GM12873 (cell line): ENCODE results near the gene FJX1.

Experiments used
- TF ChIP-seq, protein P1 (sequence below): IDR thresholded peaks from 2 replicates; pipeline ENCODE4 v1.5.1; 2012; ENCODE audit warnings: low read depth, mild to moderate bottlenecking, moderate library complexity, low read length, control low read depth; ENCODE audit not compliant: insufficient read depth; ENCODE audit errors: missing control alignments

FJX1 gene

GRCh38 chr11:35650006-35650405 lies 31.7 kb downstream of the FJX1 start:
- TF ChIP-seq, protein P1, sequence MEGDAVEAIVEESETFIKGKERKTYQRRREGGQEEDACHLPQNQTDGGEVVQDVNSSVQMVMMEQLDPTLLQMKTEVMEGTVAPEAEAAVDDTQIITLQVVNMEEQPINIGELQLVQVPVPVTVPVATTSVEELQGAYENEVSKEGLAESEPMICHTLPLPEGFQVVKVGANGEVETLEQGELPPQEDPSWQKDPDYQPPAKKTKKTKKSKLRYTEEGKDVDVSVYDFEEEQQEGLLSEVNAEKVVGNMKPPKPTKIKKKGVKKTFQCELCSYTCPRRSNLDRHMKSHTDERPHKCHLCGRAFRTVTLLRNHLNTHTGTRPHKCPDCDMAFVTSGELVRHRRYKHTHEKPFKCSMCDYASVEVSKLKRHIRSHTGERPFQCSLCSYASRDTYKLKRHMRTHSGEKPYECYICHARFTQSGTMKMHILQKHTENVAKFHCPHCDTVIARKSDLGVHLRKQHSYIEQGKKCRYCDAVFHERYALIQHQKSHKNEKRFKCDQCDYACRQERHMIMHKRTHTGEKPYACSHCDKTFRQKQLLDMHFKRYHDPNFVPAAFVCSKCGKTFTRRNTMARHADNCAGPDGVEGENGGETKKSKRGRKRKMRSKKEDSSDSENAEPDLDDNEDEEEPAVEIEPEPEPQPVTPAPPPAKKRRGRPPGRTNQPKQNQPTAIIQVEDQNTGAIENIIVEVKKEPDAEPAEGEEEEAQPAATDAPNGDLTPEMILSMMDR, result no peak

- TF ChIP-seq, protein P1, result no peak
Observed at GRCh38 chr11:35650467-35650866, 32.2 kb downstream of the FJX1 start.

DNA sequence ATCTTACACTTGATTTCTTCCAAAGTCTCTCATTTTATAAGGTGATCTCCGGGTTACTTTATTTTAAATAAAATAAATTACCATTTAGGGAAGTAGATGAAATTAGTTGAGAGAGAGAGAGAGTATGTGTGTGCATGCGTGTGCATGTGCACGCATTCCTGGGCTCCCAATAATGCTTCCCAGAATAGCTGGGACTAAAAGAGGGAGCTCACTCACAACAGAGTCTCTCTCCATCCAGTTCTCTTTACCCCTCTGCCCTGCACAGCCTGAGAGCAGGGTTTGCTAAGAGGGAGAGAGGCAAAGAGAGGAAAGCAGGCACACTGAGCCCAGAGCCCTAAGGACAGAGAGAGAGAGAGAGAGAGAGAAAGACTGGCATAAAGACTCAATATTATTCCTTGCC lies 33.0 kb downstream of the FJX1 start:
- TF ChIP-seq, protein P1, result no peak

DNA sequence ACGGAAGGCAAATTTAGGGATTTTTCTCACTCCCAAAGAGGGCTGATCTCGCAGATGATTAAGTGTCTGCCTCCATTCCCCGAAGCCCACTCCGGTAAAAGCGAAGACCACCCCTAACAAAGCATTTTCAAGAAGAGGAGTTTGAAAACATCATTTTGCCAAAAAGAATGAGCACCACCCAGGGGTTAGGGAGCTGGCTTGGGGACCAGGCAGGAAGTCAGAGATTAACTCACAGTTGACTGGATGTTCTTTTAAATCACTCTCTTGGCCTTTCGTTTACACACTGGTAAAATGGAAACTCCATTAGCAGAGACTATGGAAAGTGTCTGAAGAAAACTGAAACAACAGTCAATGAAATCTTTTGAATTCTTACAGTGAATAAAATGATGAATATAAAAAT lies 36.5 kb downstream of the FJX1 start:
- TF ChIP-seq, protein P1, result no peak

DNA sequence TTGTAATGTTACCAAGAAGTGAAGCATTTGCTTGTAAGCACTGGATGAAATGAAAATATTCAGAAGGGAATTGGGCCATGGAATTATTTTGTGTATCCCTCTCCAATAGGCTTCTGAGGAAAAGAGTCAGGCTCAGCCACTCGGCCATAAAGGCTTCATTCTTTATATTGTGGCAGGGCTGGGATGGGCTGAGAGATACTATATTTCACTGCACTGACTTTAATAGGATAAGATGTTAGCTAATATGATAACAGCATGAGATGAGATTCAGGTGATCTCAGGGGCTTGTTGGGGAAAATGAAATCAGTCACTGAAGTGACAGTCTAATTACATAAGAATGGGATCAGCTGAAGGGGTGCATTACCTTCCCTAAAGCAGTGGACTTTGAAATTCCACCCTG lies 37.0 kb downstream of the FJX1 start:
- TF ChIP-seq, protein P1, result no peak

GRCh38 chr11:35655856-35656255 lies 37.6 kb downstream of the FJX1 start:
- TF ChIP-seq, protein P1, result no peak

DNA sequence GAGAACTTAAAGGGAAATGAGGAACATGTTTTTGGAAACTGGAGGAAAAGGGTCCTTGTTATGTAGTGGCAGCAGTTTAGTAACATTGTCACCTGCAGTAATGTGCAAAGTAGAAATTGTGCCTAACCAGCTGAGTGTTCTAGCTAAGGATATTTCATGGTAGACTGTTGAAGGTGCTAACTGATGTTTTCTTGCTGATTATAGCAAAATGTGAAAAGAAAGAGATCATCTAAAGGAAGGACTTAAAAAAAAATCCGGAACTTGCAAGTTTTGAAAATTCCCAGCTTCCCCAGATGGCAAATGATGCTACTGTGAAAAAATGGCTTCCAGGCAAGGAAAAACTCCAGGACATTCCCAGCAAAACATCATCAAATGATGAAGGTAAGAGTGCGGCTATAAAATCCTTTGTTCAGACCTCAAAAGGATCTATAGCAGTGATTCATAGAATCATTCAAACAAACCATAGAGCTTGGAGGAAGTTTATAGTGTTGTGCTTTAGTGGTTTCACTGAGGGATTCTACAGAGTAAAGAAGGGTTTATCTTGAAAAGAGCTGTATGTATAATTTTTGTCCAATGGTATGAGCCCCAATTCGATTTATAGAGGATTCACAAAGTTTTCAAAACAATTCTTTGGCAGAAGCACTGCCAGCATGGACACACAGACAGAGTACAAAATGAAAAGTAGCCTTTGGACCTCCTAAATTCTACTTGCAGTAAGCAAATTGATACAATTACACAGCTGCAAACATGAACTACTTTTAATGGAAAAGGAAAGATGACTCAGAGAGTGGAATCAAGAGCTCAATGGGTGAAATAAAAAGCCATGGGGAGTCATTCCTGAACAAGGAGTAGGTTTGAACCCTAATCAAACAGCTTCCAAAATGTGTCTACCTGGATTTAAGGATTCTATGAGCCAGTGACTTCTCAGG lies 40.0 kb downstream of the FJX1 start:
- TF ChIP-seq, protein P1, result no peak
